Measurements from ENCODE around the gene HEY2. TPM values are rescaled to one million over a fixed set of nuclear protein-coding genes. Genes with fewer than 3 reads are reported as not detected.

The HEY2 gene
- total and polyA plus RNA-seq, 4 donors, result 1.0 to 2.0 (median 1.4) TPM

DNA sequence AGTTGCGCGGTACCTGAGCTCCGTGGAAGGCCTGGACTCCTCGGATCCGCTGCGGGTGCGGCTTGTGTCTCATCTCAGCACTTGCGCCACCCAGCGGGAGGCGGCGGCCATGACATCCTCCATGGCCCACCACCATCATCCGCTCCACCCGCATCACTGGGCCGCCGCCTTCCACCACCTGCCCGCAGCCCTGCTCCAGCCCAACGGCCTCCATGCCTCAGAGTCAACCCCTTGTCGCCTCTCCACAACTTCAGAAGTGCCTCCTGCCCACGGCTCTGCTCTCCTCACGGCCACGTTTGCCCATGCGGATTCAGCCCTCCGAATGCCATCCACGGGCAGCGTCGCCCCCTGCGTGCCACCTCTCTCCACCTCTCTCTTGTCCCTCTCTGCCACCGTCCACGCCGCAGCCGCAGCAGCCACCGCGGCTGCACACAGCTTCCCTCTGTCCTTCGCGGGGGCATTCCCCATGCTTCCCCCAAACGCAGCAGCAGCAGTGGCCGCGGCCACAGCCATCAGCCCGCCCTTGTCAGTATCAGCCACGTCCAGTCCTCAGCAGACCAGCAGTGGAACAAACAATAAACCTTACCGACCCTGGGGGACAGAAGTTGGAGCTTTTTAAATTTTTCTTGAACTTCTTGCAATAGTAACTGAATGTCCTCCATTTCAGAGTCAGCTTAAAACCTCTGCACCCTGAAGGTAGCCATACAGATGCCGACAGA lies 9.9 kb downstream of the HEY2 start:
- TF ChIP-seq FOXA1 (IDR thresholded peaks at IDR 0.05) (no peak), SP1 (IDR thresholded peaks at IDR 0.05) (no peak), GABPA (IDR thresholded peaks at IDR 0.05 in 1 of 2, conservative IDR thresholded peaks at IDR 0.05 in 1 of 2) (no peak)
- TF ChIP-seq, protein P1, sequence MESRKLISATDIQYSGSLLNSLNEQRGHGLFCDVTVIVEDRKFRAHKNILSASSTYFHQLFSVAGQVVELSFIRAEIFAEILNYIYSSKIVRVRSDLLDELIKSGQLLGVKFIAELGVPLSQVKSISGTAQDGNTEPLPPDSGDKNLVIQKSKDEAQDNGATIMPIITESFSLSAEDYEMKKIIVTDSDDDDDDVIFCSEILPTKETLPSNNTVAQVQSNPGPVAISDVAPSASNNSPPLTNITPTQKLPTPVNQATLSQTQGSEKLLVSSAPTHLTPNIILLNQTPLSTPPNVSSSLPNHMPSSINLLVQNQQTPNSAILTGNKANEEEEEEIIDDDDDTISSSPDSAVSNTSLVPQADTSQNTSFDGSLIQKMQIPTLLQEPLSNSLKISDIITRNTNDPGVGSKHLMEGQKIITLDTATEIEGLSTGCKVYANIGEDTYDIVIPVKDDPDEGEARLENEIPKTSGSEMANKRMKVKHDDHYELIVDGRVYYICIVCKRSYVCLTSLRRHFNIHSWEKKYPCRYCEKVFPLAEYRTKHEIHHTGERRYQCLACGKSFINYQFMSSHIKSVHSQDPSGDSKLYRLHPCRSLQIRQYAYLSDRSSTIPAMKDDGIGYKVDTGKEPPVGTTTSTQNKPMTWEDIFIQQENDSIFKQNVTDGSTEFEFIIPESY (IDR thresholded peaks at IDR 0.05), result no peak
- no peak overlapping the region for H3K4me3 ChIP-seq (ENCODE audit: low read depth in 1 of 3, low read length in 3 of 3)
- peaks cover 0 to 3% (median 3%) of the 10 kb centered on the region in 4 donors for H3K4me1 ChIP-seq (ENCODE audit: control insufficient read depth in 4 of 4, insufficient read depth in 4 of 4, low read length in 3 of 4)
- no peak overlapping the region for H3K27ac ChIP-seq (ENCODE audit: low read depth in 1 of 2, low read length in 2 of 2)
- WGBS, result 92% methylated on average over 42 of the region's 42 CpGs
- no peak for DNase-seq (ENCODE audit: low spot score)
- no peak overlapping the region for H3K9ac ChIP-seq (ENCODE audit: low read depth in 1 of 2, low read length in 2 of 2)
- no peaks in the 10 kb centered on the region for H3K9me3 ChIP-seq (ENCODE audit: control insufficient read depth in 4 of 4, low read length in 3 of 4)
- H3K36me3 ChIP-seq (ENCODE audit: control insufficient read depth in 4 of 4, insufficient read depth in 3 of 4, low read depth in 1 of 4, low read length in 3 of 4), result peaks cover 2 to 19% (median 9%) of the 10 kb centered on the region in 4 donors
- no peaks in the 10 kb centered on the region for H3K27me3 ChIP-seq (ENCODE audit: control insufficient read depth in 4 of 4, insufficient read depth in 4 of 4, low read length in 3 of 4)

DNA sequence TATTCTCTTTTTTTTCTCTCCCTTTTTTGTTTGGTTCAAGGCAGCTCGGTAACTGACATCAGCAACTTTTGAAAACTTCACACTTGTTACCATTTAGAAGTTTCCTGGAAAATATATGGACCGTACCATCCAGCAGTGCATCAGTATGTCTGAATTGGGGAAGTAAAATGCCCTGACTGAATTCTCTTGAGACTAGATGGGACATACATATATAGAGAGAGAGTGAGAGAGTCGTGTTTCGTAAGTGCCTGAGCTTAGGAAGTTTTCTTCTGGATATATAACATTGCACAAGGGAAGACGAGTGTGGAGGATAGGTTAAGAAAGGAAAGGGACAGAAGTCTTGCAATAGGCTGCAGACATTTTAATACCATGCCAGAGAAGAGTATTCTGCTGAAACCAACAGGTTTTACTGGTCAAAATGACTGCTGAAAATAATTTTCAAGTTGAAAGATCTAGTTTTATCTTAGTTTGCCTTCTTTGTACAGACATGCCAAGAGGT lies 10.6 kb downstream of the HEY2 start:
- no peak for DNase-seq (ENCODE audit: low spot score)
- H3K4me1 ChIP-seq (ENCODE audit: control insufficient read depth in 4 of 4, insufficient read depth in 4 of 4, low read length in 3 of 4), result no peaks in the 10 kb centered on the region
- H3K4me3 ChIP-seq (ENCODE audit: low read depth in 1 of 3, low read length in 3 of 3), result no peak overlapping the region
- no peak overlapping the region for H3K9ac ChIP-seq (ENCODE audit: low read depth in 1 of 2, low read length in 2 of 2)
- no peaks in the 10 kb centered on the region for H3K27me3 ChIP-seq (ENCODE audit: control insufficient read depth in 4 of 4, insufficient read depth in 4 of 4, low read length in 3 of 4)
- 85% methylated on average over 5 of the region's 5 CpGs for WGBS
- H3K27ac ChIP-seq (ENCODE audit: low read depth in 1 of 2, low read length in 2 of 2), result no peak overlapping the region
- no peak for TF ChIP-seq JUND (IDR thresholded peaks at IDR 0.05)
- peaks cover 2 to 19% (median 9%) of the 10 kb centered on the region in 4 donors for H3K36me3 ChIP-seq (ENCODE audit: control insufficient read depth in 4 of 4, insufficient read depth in 3 of 4, low read depth in 1 of 4, low read length in 3 of 4)
- H3K9me3 ChIP-seq (ENCODE audit: control insufficient read depth in 4 of 4, low read length in 3 of 4), result no peaks in the 10 kb centered on the region

DNA sequence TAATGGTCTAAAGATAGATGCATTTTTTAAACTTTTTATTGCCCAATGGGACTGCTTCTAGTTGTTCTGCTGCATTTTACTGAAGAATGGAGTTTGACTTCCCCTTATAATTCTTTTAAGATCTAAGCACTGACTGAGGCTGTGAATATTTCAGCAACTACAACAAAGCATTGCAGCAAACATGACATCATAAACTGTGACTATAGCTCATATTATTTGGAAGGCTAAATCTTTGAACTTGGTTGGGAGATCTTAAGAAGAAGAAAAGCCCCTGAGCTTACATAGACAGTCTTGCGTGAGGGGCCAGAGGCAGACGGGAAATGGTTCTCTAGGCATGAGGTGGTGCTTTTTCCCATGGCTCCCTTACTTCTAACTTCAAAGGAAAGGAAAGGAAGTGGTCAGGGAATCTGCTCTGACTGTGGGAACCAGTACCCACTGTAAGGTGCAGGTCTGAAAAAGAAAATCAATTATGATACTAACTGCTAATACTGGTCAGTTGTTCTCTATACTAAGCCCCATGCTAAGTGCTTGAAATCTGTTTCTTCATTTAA lies 14.8 kb downstream of the HEY2 start:
- WGBS, result 87% methylated on average over 2 of the region's 2 CpGs
- Histone ChIP-seq H3K9me3 (ENCODE audit: control insufficient read depth in 4 of 4, low read length in 3 of 4) (no peaks in the 10 kb centered on the region), H3K9ac (ENCODE audit: low read depth in 1 of 2, low read length in 2 of 2) (no peak overlapping the region), H3K4me1 (ENCODE audit: control insufficient read depth in 4 of 4, insufficient read depth in 4 of 4, low read length in 3 of 4) (no peaks in the 10 kb centered on the region), H3K27ac (ENCODE audit: low read depth in 1 of 2, low read length in 2 of 2) (no peak overlapping the region), H3K27me3 (ENCODE audit: control insufficient read depth in 4 of 4, insufficient read depth in 4 of 4, low read length in 3 of 4) (no peaks in the 10 kb centered on the region), H3K36me3 (ENCODE audit: control insufficient read depth in 4 of 4, insufficient read depth in 3 of 4, low read depth in 1 of 4, low read length in 3 of 4) (peaks cover 2 to 10% (median 5%) of the 10 kb centered on the region in 4 donors), H3K4me3 (ENCODE audit: low read depth in 1 of 3, low read length in 3 of 3) (no peak overlapping the region)
- no peak for DNase-seq (ENCODE audit: low spot score)
- no peak for TF ChIP-seq RAD21 (IDR thresholded peaks at IDR 0.05)
- TF ChIP-seq, protein P2, sequence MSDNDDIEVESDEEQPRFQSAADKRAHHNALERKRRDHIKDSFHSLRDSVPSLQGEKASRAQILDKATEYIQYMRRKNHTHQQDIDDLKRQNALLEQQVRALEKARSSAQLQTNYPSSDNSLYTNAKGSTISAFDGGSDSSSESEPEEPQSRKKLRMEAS (IDR thresholded peaks at IDR 0.05), result no peak
- TF ChIP-seq, protein P1 (IDR thresholded peaks at IDR 0.05), result no peak
- no peak for TF ChIP-seq NR2F2 (IDR thresholded peaks at IDR 0.05)
- TF ChIP-seq, protein P3, sequence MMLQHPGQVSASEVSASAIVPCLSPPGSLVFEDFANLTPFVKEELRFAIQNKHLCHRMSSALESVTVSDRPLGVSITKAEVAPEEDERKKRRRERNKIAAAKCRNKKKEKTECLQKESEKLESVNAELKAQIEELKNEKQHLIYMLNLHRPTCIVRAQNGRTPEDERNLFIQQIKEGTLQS (IDR thresholded peaks at IDR 0.05), result no peak
- TF ChIP-seq, protein P4, sequence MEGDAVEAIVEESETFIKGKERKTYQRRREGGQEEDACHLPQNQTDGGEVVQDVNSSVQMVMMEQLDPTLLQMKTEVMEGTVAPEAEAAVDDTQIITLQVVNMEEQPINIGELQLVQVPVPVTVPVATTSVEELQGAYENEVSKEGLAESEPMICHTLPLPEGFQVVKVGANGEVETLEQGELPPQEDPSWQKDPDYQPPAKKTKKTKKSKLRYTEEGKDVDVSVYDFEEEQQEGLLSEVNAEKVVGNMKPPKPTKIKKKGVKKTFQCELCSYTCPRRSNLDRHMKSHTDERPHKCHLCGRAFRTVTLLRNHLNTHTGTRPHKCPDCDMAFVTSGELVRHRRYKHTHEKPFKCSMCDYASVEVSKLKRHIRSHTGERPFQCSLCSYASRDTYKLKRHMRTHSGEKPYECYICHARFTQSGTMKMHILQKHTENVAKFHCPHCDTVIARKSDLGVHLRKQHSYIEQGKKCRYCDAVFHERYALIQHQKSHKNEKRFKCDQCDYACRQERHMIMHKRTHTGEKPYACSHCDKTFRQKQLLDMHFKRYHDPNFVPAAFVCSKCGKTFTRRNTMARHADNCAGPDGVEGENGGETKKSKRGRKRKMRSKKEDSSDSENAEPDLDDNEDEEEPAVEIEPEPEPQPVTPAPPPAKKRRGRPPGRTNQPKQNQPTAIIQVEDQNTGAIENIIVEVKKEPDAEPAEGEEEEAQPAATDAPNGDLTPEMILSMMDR (IDR thresholded peaks at IDR 0.05; ENCODE audit: low read depth, low read length, missing input control), result no peak
- no peak for TF ChIP-seq TAF1 (conservative IDR thresholded peaks at IDR 0.05)
- no peak for TF ChIP-seq SP1 (IDR thresholded peaks at IDR 0.05)
- TF ChIP-seq YY1 (IDR thresholded peaks at IDR 0.05), result no peak
- no peak for TF ChIP-seq EGR1 (IDR thresholded peaks at IDR 0.05; ENCODE audit: low read depth in 2 of 2)
- TF ChIP-seq JUND (IDR thresholded peaks at IDR 0.05), result no peak
- TF ChIP-seq, protein P5, sequence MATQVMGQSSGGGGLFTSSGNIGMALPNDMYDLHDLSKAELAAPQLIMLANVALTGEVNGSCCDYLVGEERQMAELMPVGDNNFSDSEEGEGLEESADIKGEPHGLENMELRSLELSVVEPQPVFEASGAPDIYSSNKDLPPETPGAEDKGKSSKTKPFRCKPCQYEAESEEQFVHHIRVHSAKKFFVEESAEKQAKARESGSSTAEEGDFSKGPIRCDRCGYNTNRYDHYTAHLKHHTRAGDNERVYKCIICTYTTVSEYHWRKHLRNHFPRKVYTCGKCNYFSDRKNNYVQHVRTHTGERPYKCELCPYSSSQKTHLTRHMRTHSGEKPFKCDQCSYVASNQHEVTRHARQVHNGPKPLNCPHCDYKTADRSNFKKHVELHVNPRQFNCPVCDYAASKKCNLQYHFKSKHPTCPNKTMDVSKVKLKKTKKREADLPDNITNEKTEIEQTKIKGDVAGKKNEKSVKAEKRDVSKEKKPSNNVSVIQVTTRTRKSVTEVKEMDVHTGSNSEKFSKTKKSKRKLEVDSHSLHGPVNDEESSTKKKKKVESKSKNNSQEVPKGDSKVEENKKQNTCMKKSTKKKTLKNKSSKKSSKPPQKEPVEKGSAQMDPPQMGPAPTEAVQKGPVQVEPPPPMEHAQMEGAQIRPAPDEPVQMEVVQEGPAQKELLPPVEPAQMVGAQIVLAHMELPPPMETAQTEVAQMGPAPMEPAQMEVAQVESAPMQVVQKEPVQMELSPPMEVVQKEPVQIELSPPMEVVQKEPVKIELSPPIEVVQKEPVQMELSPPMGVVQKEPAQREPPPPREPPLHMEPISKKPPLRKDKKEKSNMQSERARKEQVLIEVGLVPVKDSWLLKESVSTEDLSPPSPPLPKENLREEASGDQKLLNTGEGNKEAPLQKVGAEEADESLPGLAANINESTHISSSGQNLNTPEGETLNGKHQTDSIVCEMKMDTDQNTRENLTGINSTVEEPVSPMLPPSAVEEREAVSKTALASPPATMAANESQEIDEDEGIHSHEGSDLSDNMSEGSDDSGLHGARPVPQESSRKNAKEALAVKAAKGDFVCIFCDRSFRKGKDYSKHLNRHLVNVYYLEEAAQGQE (IDR thresholded peaks at IDR 0.05), result no peak
- TF ChIP-seq FOXA2 (IDR thresholded peaks at IDR 0.05), result no peak
- no peak for TF ChIP-seq FOXA1 (IDR thresholded peaks at IDR 0.05)
- no peak for TF ChIP-seq GABPA (IDR thresholded peaks at IDR 0.05 in 1 of 2, conservative IDR thresholded peaks at IDR 0.05 in 1 of 2)
- no peak for TF ChIP-seq HNF4G (IDR thresholded peaks at IDR 0.05)

Data from liver (tissue), 9 donors.